Smooth muscle cell (in vitro differentiated cells): ENCODE measurements around the gene SDR39U1. TPM values are rescaled to one million over a fixed set of nuclear protein-coding genes. Genes with fewer than 3 reads are reported as not detected.

Experiments
- DNase-seq: peaks from one replicate; lab custom pipeline; 2025; ENCODE audit not compliant: unreplicated experiment; lab: John Stamatoyannopoulos, UW
- H2AFZ ChIP-seq: fragments of 200-600 bp; sonication (generic); 2 replicates; pipeline ENCODE4 v1.6.0; 2016; ENCODE audit warnings: antibody characterized with exemption, low read depth, mild to moderate bottlenecking
- H3F3A ChIP-seq: fragments of 200-600 bp; sonication (generic); 2 replicates; pipeline ENCODE4 v1.6.0; 2017; ENCODE audit warnings: antibody characterized with exemption, low read depth
- H3K27ac ChIP-seq: fragments of 200-600 bp; sonication (generic); 2 replicates; pipeline ENCODE4 v1.5.1; 2016; ENCODE audit warnings: low read depth, mild to moderate bottlenecking
- H3K27me3 ChIP-seq: fragments of 200-600 bp; sonication (generic); 2 replicates; pipeline ENCODE4 v1.6.1; 2016; ENCODE audit warnings: low read depth, mild to moderate bottlenecking
- H3K36me3 ChIP-seq: fragments of 200-600 bp; sonication (generic); 2 replicates; pipeline ENCODE4 v1.5.1; 2016; ENCODE audit warnings: low read depth
- H3K4me1 ChIP-seq: fragments of 200-600 bp; sonication (generic); 2 replicates; pipeline ENCODE4 v1.5.1; 2016; ENCODE audit warnings: low read depth
- H3K4me2 ChIP-seq: fragments of 200-600 bp; sonication (generic); 2 replicates; pipeline ENCODE4 v1.6.0; 2016; ENCODE audit warnings: mild to moderate bottlenecking
- H3K4me3 ChIP-seq: fragments of 200-600 bp; sonication (generic); 2 replicates; pipeline ENCODE4 v1.5.1; 2016; ENCODE audit warnings: mild to moderate bottlenecking
- H3K79me2 ChIP-seq: fragments of 200-600 bp; sonication (generic); 2 replicates; pipeline ENCODE4 v1.6.0; 2016; ENCODE audit warnings: low read depth, mild to moderate bottlenecking
- H3K9ac ChIP-seq: fragments of 200-600 bp; sonication (generic); 2 replicates; pipeline ENCODE4 v1.6.0; 2016; ENCODE audit warnings: low read depth
- H3K9me3 ChIP-seq: fragments of 200-600 bp; sonication (generic); replicated peaks from 2 replicates; pipeline ENCODE4 v1.5.1; 2016; ENCODE audit warnings: low read depth
- H4K20me1 ChIP-seq: fragments of 200-600 bp; sonication (generic); 2 replicates; pipeline ENCODE4 v1.6.0; 2016; ENCODE audit warnings: low read depth
- CTCF ChIP-seq: fragments of 200-600 bp; sonication (generic); IDR thresholded peaks from 2 replicates; pipeline ENCODE4 v1.5.1; 2017; ENCODE audit warnings: borderline replicate concordance, mild to moderate bottlenecking, antibody characterized with exemption; ENCODE audit not compliant: insufficient read depth, poor library complexity, severe bottlenecking
- WGBS: methylation state at CpG from one replicate; pipeline ENCODE4 v1.1.7; 2016; ENCODE audit warnings: low lambda C conversion rate; 5-methylcytosine and 5-hydroxymethylcytosine counted together
- polyA plus RNA-seq: library from polyadenylated mRNA; unstranded; fragments of >200 nt; fragmentation: Nextera tagmentation; extraction: Ambion mirVana; gene quantifications from 2 replicates; pipeline ENCODE4 v1.2.1, GENCODE V29; 2016
- total RNA-seq: library from RNA; depleted of rRNA; stranded (reverse); fragments of >200 nt; gene quantifications from 2 replicates; pipeline ENCODE4 v1.2.3, GENCODE V29; 2014

SDR39U1 gene
- total and polyA plus RNA-seq, 2 experiments from 2014 or later, result 21.6 to 62.6 TPM

DNA sequence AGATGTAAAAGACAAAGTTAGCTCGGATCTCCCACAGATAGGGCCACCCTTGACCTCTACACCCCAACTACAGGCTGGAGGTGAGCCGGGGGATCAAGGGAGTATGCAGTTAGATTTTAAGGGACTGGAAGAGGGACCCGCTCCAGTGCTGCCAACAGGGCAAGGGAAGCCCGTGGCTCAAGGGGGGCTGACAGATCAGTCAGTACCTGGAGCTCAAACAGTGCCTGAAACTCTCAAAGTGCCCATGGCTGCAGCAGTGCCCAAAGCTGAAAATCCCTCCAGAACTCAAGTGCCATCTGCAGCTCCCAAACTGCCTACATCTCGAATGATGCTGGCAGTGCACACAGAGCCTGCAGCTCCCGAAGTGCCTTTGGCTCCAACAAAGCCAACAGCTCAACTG is 33.4 kb downstream of the SDR39U1 start:
- no peak overlapping the region for H3K4me2 ChIP-seq
- DNase-seq, result no peak
- no peaks in the 10 kb centered on the region for H3F3A ChIP-seq
- no peaks in the 10 kb centered on the region for H3K4me1 ChIP-seq
- H3K27ac ChIP-seq, result no peak overlapping the region
- peaks cover 17% of the 10 kb centered on the region for H3K79me2 ChIP-seq
- peaks cover 31% of the 10 kb centered on the region for H4K20me1 ChIP-seq
- no peak overlapping the region for H3K9ac ChIP-seq
- no peaks in the 10 kb centered on the region for H3K9me3 ChIP-seq
- 88% methylated on average over 6 of the region's 6 CpGs for whole genome bisulfite sequencing
- H2AFZ ChIP-seq, result no peak overlapping the region
- no peaks in the 10 kb centered on the region for H3K27me3 ChIP-seq
- no peak overlapping the region for H3K4me3 ChIP-seq
- H3K36me3 ChIP-seq, result no peaks in the 10 kb centered on the region
- TF ChIP-seq CTCF, result no peak

- H2AFZ ChIP-seq, result no peak overlapping the region
- DNase-seq, result no peak
- no peaks in the 10 kb centered on the region for H3F3A ChIP-seq
- H3K36me3 ChIP-seq, result no peaks in the 10 kb centered on the region
- H3K9me3 ChIP-seq, result no peaks in the 10 kb centered on the region
- H3K4me1 ChIP-seq, result no peaks in the 10 kb centered on the region
- H3K4me3 ChIP-seq, result no peak overlapping the region
- H3K4me2 ChIP-seq, result no peak overlapping the region
- no peak overlapping the region for H3K27ac ChIP-seq
- no peak for TF ChIP-seq CTCF
- WGBS, result 96% methylated on average over 3 of the region's 3 CpGs
- H3K27me3 ChIP-seq, result no peaks in the 10 kb centered on the region
- H3K9ac ChIP-seq, result no peak overlapping the region
- peaks cover 21% of the 10 kb centered on the region for H3K79me2 ChIP-seq
- peaks cover 35% of the 10 kb centered on the region for H4K20me1 ChIP-seq
Measured at GRCh38 chr14:24408764-24409163, 33.8 kb downstream of the SDR39U1 start.

GRCh38 chr14:24407608-24408325 is 34.8 kb downstream of the SDR39U1 start:
- 96% methylated on average over 15 of the region's 18 CpGs for WGBS
- Histone ChIP-seq H3K27me3 (no peaks in the 10 kb centered on the region), H3K27ac (no peak overlapping the region), H3K79me2 (peaks cover 29% of the 10 kb centered on the region), H3K9ac (no peak overlapping the region), H3K36me3 (no peaks in the 10 kb centered on the region), H2AFZ (no peak overlapping the region), H4K20me1 (peaks cover 45% of the 10 kb centered on the region), H3K4me2 (no peak overlapping the region), H3K9me3 (no peaks in the 10 kb centered on the region), H3K4me1 (peaks cover 5% of the 10 kb centered on the region), H3K4me3 (no peak overlapping the region), H3F3A (no peaks in the 10 kb centered on the region)
- no peak for TF ChIP-seq CTCF
- no peak for DNase-seq

- Histone ChIP-seq H4K20me1 (peaks cover 57% of the 10 kb centered on the region), H3K27me3 (no peaks in the 10 kb centered on the region), H3K4me3 (no peak overlapping the region), H3K27ac (no peak overlapping the region), H3K36me3 (no peaks in the 10 kb centered on the region), H3K9me3 (no peaks in the 10 kb centered on the region), H3K4me1 (peaks cover 9% of the 10 kb centered on the region), H3K4me2 (no peak overlapping the region), H2AFZ (no peak overlapping the region), H3F3A (no peaks in the 10 kb centered on the region), H3K79me2 (peaks cover 39% of the 10 kb centered on the region), H3K9ac (no peak overlapping the region)
- 98% methylated on average over 6 of the region's 6 CpGs for WGBS
- TF ChIP-seq CTCF, result no peak
- DNase-seq, result no peak
Measured at GRCh38 chr14:24406416-24406815, 36.2 kb downstream of the SDR39U1 start.
